ENCODE results near the gene LGALS7. TPM values are rescaled to one million over a fixed set of nuclear protein-coding genes. Genes with fewer than 3 reads are reported as not detected.
"Not testable (repeated sequence)": the region's sequence is repeated elsewhere in the genome, so short reads cannot be mapped to it uniquely, and the experiment has no call there.

The LGALS7 gene
- total RNA-seq, 2 experiments from 2014 or later: not detected

DNA sequence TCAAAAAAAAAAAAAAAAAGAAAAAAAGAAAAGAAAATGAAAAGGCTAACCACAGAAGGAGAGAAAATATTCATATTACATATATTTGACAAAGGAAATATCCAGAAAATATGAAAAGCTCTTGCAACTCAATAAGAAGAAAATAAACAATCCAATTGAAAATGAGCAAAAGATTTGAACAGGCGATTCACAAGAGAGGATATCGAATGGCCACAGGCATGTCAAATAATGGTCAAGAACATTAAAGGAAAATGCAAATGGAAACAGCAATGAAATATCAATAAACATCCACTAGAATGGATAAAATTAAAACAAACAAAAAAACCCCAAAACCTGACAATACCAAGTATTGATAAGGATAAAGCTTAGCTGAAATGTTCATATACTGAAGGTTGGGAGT is 8.1 kb downstream of the LGALS7 start:
- H3K9me3 ChIP-seq (ENCODE audit: low read length): no peaks in the 10 kb centered on the region
- no peak overlapping the region for H3K27ac ChIP-seq (ENCODE audit: low read depth, low read length, poor library complexity, severe bottlenecking)
- no peak overlapping the region for H2AFZ ChIP-seq (ENCODE audit: low read length)
- H4K20me1 ChIP-seq (ENCODE audit: insufficient read depth, low read length): no peaks in the 10 kb centered on the region
- ChIA-PET POLR2A (interaction anchor here (0.6 to 0.7 kb wide), 2 partner anchors 30 to 149 kb away, joined by 3 to 4 read pairs; no protein-coding TSS in a partner anchor), CTCF (ENCODE audit: unreplicated experiment) (no interaction called here)
- H3K36me3 ChIP-seq (ENCODE audit: insufficient read depth, low read length): no peaks in the 10 kb centered on the region
- H3K4me1 ChIP-seq (ENCODE audit: insufficient read depth, low read length, poor library complexity, severe bottlenecking): no peaks in the 10 kb centered on the region
- intact Hi-C loops (cut with micrococcal nuclease; ENCODE audit: unreplicated experiment): loop anchor here (5.0 kb wide), 1 partner anchor 122 kb away; no protein-coding TSS in a partner anchor
- H3K9me2 ChIP-seq (ENCODE audit: insufficient read depth, low read length): no peaks in the 10 kb centered on the region
- TF ChIP-seq, protein P1, sequence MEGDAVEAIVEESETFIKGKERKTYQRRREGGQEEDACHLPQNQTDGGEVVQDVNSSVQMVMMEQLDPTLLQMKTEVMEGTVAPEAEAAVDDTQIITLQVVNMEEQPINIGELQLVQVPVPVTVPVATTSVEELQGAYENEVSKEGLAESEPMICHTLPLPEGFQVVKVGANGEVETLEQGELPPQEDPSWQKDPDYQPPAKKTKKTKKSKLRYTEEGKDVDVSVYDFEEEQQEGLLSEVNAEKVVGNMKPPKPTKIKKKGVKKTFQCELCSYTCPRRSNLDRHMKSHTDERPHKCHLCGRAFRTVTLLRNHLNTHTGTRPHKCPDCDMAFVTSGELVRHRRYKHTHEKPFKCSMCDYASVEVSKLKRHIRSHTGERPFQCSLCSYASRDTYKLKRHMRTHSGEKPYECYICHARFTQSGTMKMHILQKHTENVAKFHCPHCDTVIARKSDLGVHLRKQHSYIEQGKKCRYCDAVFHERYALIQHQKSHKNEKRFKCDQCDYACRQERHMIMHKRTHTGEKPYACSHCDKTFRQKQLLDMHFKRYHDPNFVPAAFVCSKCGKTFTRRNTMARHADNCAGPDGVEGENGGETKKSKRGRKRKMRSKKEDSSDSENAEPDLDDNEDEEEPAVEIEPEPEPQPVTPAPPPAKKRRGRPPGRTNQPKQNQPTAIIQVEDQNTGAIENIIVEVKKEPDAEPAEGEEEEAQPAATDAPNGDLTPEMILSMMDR (conservative IDR thresholded peaks at IDR 0.05; ENCODE audit: low read length): no peak
- no peak for TF ChIP-seq EZH2phosphoT487 (IDR thresholded peaks at IDR 0.05; ENCODE audit: borderline replicate concordance, low read depth, low read length)
- H3K4me3 ChIP-seq (ENCODE audit: low read depth, low read length, poor library complexity, severe bottlenecking): no peak overlapping the region
- no peaks in the 10 kb centered on the region for H3K79me2 ChIP-seq (ENCODE audit: insufficient read depth, low read depth, low read length)
- BruUV-seq (replicated peaks): no TSS peak
- no peak overlapping the region for H3K4me2 ChIP-seq (ENCODE audit: low read length)
- DNase-seq (ENCODE audit: low spot score): no peak

DNA sequence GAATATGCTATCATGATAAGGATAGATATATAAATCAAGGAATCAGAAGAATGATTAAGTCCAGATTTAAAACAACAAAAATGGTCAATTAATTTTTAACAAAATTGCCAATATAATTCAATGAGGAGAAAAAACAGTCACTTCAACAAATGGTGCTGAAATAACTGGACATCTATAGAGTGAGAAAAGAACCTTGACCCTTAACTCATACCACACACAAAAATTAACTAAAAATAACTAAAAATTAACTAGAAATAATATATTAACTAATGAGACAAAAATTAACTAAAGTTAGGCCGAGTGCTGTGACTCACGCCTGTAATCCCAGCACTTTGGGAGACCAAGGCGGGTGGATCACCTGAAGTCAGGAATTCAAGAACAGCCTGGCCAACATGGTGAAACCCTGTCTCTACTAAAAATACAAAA is 9.5 kb downstream of the LGALS7 start:
- no peaks in the 10 kb centered on the region for H3K9me2 ChIP-seq (ENCODE audit: insufficient read depth, low read length)
- no peak for DNase-seq (ENCODE audit: low spot score)
- H3K4me3 ChIP-seq (ENCODE audit: low read depth, low read length, poor library complexity, severe bottlenecking): no peak overlapping the region
- ChIA-PET CTCF (ENCODE audit: unreplicated experiment) (no interaction called here), POLR2A (interaction anchor here (0.6 kb wide), 1 partner anchor 17 kb away, joined by 3 read pairs; no protein-coding TSS in a partner anchor)
- H4K20me1 ChIP-seq (ENCODE audit: insufficient read depth, low read length): no peaks in the 10 kb centered on the region
- no peaks in the 10 kb centered on the region for H3K36me3 ChIP-seq (ENCODE audit: insufficient read depth, low read length)
- H3K79me2 ChIP-seq (ENCODE audit: insufficient read depth, low read depth, low read length): no peaks in the 10 kb centered on the region
- no peak overlapping the region for H2AFZ ChIP-seq (ENCODE audit: low read length)
- H3K27ac ChIP-seq (ENCODE audit: low read depth, low read length, poor library complexity, severe bottlenecking): no peak overlapping the region
- intact Hi-C loops (cut with micrococcal nuclease; ENCODE audit: unreplicated experiment): no loop called here
- H3K4me1 ChIP-seq (ENCODE audit: insufficient read depth, low read length, poor library complexity, severe bottlenecking): no peaks in the 10 kb centered on the region
- no peaks in the 10 kb centered on the region for H3K9me3 ChIP-seq (ENCODE audit: low read length)
- no peak overlapping the region for H3K4me2 ChIP-seq (ENCODE audit: low read length)
- BruUV-seq (replicated peaks): no TSS peak
- TF ChIP-seq, protein P1 (conservative IDR thresholded peaks at IDR 0.05; ENCODE audit: low read length): no peak
- no peak for TF ChIP-seq EZH2phosphoT487 (IDR thresholded peaks at IDR 0.05; ENCODE audit: borderline replicate concordance, low read depth, low read length)

DNA sequence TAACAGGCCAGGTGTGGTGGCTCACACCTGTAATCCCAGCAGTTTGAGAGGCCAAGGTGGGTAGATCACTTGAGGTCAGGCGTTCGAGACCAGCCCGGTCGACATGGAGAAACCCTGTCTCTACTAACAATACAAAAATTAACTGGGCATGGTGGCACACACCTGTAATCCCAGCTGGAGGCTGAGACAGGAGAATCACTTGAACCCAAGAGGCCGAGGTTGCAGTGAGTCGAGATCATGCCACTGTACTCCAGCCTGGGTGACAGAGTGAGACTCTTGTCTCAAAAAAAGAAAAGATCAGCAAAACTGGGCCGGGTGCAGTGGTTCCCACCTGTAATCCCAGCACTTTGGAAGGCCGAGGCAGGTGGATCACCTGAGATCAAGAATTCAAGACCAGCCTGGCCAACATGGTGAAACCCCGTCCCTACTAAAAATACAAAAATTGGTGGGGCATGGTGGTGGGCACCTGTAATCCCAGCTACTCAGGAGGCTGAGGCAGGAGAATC is 11.4 kb downstream of the LGALS7 start:
- H2AFZ ChIP-seq (ENCODE audit: low read length); H3K79me2 ChIP-seq (ENCODE audit: insufficient read depth, low read depth, low read length); intact Hi-C loops (cut with micrococcal nuclease; ENCODE audit: unreplicated experiment); H3K4me2 ChIP-seq (ENCODE audit: low read length); H3K9me2 ChIP-seq (ENCODE audit: insufficient read depth, low read length); H3K36me3 ChIP-seq (ENCODE audit: insufficient read depth, low read length); BruUV-seq (replicated peaks); DNase-seq (ENCODE audit: low spot score); H3K4me1 ChIP-seq (ENCODE audit: insufficient read depth, low read length, poor library complexity, severe bottlenecking); H4K20me1 ChIP-seq (ENCODE audit: insufficient read depth, low read length); H3K9me3 ChIP-seq (ENCODE audit: low read length); H3K27ac ChIP-seq (ENCODE audit: low read depth, low read length, poor library complexity, severe bottlenecking); CTCF ChIA-PET (ENCODE audit: unreplicated experiment); H3K4me3 ChIP-seq (ENCODE audit: low read depth, low read length, poor library complexity, severe bottlenecking): not testable (repeated sequence)
- POLR2A ChIA-PET: interaction anchor here (0.6 to 0.9 kb wide), 4 partner anchors 13 to 155 kb away, joined by 3 to 4 read pairs (median 4); no protein-coding TSS in a partner anchor

DNA sequence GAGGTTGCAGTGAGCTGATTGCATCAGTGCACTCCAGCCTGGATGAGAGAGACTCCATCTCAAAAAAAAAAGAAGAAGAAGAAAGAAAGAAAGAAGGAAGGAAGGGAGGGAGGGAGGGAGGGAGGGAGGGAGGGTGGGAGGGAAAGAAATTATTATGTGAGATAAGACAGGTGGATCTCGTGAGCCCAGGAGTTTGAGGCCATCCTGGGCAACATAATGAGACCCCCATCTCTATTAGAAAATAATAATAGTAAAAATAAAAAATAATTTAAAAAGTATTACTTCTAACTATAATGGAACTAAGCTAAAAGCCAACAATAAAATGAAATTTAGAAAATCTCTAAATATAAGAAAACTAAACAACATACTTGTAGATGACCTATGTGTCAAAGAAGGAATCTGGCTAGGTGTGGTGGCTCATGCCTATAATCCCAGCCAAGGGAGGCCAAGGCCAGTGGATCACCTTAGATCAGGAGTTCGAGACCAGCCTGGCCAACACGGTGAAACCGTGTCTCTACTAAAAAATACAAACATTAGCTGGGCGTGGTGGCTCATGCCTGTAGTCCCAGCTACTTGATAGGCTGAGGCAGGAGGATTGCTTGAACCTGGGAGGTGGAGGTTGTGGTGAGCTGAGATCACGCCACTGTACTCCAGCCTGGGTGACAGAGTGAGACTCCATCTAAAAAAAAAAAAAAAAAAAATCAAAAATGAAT is 12.4 kb downstream of the LGALS7 start:
- H3K79me2 ChIP-seq (ENCODE audit: insufficient read depth, low read depth, low read length); H3K9me3 ChIP-seq (ENCODE audit: low read length); CTCF ChIA-PET (ENCODE audit: unreplicated experiment); H3K27ac ChIP-seq (ENCODE audit: low read depth, low read length, poor library complexity, severe bottlenecking); DNase-seq (ENCODE audit: low spot score); H3K9me2 ChIP-seq (ENCODE audit: insufficient read depth, low read length); H3K4me3 ChIP-seq (ENCODE audit: low read depth, low read length, poor library complexity, severe bottlenecking); H3K4me2 ChIP-seq (ENCODE audit: low read length); H2AFZ ChIP-seq (ENCODE audit: low read length); H4K20me1 ChIP-seq (ENCODE audit: insufficient read depth, low read length); BruUV-seq (replicated peaks); H3K4me1 ChIP-seq (ENCODE audit: insufficient read depth, low read length, poor library complexity, severe bottlenecking); intact Hi-C loops (cut with micrococcal nuclease; ENCODE audit: unreplicated experiment); H3K36me3 ChIP-seq (ENCODE audit: insufficient read depth, low read length): not testable (repeated sequence)
- POLR2A ChIA-PET: interaction anchor here (0.7 to 0.9 kb wide), 3 partner anchors 52 to 156 kb away, joined by 3 to 4 read pairs (median 4); no protein-coding TSS in a partner anchor
